Suprapubic skin (tissue), 4 donors: Measurements from ENCODE around the gene F7.

Experiments used
- CTCF ChIP-seq, 2 donors: fragments of 200-600 bp in 1 of 2; fragments of 450-650 bp in 1 of 2; sonication (generic) in 1 of 2; IDR thresholded peaks; one replicate each; pipeline ENCODE4 v1.5.1; 2016 to 2019; ENCODE audit warnings: antibody characterized with exemption in 2 of 2, mild to moderate bottlenecking in 1 of 2, moderate library complexity in 1 of 2
- POLR2A ChIP-seq, 2 donors: fragments of 450-650 bp; IDR thresholded peaks; one replicate each; pipeline ENCODE4 v1.6.1; 2017; ENCODE audit warnings: antibody characterized with exemption in 2 of 2, mild to moderate bottlenecking in 2 of 2, moderate library complexity in 2 of 2
- POLR2AphosphoS5 ChIP-seq, 3 donors: sonication (generic); formaldehyde crosslinking; IDR thresholded peaks; one replicate each; pipeline ENCODE4 v1.6.1; 2017; ENCODE audit warnings: antibody characterized with exemption in 3 of 3

- TF ChIP-seq CTCF (IDR thresholded peaks at IDR 0.05): no peak
- no peak for TF ChIP-seq POLR2A (IDR thresholded peaks at IDR 0.05)
- TF ChIP-seq POLR2AphosphoS5 (IDR thresholded peaks at IDR 0.05): no peak
Observed at GRCh38 chr13:113074401-113074800, 31.2 kb upstream of the F7 start.
